Left lobe of liver (tissue), 2 donors: ENCODE results near the gene NOTCH1. TPM values are rescaled to one million over a fixed set of nuclear protein-coding genes. Genes with fewer than 3 reads are reported as not detected.

Source experiments
- ATAC-seq: fragments of 200-7000 bp; cut with Tn5 transposase; one replicate; pipeline ENCODE4 v1.9.1; 2020; ENCODE audit warnings: mild to moderate bottlenecking, moderate library complexity
- DNase-seq: peaks from one replicate; pipeline ENCODE4 v3.0.0-alpha.2; 2020; ENCODE audit warnings: low spot score
- total RNA-seq: library from RNA; stranded (reverse); gene quantifications from one replicate; pipeline ENCODE4 v1.2.1, GENCODE V29; 2021
- donor health status: DM: no; HTN: no; CAD: no; lungs with moderate emphysema.
- donor health status: DM: no; HTN: yes; CAD: no.

Gene NOTCH1
- total RNA-seq, 1 donor from 2014 or later, result 31.9 TPM

DNA sequence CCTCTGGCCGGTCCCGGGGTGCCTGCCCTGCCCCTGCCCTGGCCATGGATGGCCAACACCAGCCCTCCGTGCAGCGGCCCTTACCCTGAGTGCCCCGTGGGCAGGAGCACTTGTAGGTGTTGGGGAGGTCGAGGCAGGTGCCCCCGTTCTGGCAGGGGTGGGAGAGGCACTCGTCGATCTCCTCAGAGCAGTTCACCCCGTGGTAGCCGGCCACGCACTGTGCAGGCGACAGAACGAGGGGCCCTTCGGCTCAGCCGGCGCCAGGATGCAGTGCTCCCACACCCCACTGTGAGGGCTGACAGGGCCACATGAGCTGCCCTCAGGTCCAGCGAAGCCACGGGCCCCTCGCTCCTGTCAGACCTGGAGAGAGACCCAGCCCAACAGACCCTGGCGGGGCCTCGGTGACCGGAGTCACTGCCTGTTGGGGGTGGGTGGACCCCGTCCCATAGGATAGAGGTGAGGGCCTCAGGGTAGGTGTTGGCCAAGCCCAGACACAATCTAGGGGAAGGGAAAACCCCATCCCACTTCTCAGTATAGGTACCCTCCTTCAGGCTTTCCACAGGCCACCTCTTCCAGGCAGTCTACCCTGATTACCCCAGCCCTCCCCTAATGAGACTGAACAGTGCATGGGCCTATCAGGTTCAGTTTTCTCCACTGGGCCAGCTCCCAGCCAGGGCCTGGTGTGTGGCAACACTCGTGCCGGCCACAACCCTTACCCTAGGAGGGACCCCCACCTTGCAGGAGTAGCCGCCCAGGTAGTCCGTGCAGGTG lies 38.4 kb downstream of the NOTCH1 start:
- DNase-seq (no peak), ATAC-seq (no peak)

DNA sequence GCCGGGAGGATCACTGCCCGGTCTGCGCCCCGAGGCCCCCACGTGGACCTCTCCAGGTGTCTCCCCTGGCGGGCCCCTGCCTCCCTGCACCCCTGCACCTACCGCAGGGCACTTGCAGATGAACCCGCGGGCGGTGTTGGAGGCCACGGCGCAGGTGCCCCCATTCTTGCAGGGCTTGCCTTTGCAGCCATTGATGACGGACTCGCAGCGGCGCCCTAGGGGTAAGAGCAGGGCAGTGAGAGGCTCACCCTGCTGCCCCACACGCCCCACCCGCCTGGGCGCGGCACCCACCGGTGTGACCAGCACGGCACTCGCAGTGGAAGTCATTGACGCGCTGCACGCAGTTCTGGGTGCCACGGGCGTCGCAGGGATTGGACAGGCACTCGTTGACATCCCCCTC lies 39.4 kb downstream of the NOTCH1 start:
- DNase-seq, result no peak
- no peak for ATAC-seq

DNA sequence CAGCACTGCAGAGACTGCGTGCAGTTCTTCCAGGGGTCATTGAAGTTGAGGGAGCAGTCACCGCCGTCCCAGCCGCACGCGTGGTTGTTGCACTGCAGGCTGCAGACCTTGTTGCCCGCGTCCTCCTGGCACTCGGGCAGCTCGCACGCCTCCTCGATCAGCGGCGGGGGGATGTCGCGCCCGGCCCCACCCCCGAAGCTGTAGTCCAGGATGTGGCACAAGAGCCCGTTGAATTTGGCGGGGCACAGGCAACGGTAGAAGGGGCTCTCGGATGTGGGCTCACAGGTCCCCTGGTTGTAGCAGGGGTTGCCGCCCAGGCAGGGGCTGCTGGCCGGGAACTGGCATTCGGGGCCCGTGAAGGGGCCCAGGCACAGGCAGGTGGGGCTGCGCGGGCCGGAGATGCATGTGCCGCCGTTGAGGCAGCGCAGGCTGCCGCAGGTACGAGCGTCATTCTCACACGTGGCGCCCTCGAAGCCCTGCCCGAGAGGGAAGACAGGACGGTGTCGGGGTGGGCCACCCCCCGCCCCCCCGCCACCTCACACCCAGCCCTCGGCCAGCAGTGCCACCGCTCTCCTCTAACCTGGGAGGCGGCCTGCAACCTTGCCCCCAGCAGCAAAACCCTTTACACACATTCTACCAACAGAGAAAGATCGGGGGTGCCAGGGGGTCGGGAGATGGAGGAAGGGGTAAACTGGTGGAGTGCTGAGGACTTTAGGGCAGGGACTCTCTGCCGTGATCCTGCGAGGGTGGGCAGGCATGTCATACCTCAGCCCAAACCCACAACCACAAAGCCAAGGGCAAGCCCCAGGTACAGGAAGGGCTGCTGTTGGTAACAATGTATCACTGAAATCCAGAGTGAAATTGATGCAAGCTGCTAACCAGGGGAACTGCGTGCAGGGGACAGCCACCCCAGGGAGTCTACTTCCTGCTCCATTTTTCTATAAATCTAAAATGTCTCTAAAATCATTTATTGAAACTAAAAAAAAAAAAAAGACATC lies 40.1 kb downstream of the NOTCH1 start:
- ATAC-seq (no peak), DNase-seq (no peak)

DNA sequence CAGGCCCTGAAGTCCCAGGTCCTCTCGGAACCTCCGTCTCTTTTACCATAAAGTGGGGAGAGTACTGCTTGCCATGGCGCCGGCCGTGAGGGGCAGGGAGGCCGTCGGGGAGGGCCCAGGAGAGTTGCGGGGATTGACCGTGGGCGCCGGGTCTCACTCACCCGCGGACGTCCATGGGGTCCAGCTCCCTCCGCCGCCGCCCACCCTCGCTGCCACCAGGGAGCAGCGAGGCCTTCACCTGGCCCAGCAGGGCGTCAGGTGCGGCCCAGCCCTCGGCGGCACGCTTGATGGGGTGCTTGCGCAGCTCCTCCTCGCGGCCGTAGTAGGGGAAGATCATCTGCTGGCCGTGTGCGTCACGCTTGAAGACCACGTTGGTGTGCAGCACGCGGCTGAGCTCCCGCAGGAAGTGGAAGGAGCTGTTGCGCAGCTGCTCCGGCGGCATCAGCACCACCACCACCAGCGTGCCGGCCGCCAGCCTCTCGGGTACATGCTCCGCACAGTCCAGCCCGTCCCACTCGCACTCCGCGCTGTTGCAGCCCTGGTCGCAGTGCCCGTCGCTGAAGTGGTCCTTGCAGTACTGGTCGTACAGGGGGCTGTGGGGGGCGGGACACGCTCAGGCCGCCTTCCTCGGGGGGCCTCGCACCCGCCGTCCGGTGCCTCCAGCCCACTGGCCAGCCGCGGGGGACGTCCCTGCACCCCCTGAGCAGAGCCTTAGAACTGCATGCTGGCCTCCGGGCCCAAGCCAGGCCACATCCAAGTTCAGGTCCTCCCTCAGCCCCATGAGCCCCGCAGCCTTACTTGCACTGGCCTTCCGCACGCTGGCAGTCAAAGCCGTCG lies 41.1 kb downstream of the NOTCH1 start:
- DNase-seq (no peak), ATAC-seq (no peak)

DNA sequence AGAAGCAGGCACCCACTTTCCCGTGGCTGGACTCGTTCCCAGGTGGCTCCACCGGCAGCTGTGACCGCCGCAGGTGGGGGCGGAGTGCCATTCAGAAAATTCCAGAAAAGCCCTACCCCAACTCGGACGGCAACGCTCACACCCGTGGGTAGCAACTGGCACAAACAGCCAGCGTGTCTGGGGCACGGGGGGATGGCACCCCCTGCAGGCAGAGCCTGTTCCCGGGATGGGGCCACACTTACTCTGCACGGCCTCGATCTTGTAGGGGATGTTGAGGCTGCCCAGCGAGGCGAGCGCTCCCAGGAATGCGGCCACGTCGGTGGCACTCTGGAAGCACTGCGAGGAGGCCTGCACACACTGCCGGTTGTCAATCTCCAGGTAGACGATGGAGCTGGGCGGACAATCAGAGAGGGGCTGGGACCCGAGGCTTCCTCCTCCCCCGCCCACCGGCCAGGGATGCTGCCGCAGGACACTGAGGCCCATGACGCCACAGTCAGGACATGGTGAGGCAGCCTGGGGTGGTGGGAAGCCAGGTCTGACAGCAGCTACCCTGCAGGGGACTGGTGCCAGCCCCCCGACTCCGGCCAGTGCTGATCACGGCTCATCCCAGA lies 42.8 kb downstream of the NOTCH1 start:
- DNase-seq, result no peak
- no peak for ATAC-seq

DNA sequence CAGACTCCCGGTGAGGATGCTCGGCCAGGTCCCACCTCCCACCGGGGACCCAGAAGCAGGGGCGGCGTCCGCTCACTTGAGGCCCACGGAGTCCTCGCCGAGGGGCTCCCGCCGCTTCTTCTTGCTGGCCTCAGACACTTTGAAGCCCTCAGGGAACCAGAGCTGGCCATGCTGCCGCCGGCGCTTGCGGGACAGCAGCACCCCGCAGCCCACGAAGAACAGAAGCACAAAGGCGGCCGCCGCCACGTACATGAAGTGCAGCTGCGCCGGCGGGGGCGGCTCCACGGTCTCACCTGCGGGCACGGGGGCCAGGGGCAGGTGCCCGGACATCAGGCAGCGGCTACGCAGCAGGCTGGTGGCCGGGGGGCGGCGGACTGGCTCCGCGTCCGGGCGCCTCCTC lies 43.7 kb downstream of the NOTCH1 start:
- ATAC-seq (no peak), DNase-seq (no peak)

DNA sequence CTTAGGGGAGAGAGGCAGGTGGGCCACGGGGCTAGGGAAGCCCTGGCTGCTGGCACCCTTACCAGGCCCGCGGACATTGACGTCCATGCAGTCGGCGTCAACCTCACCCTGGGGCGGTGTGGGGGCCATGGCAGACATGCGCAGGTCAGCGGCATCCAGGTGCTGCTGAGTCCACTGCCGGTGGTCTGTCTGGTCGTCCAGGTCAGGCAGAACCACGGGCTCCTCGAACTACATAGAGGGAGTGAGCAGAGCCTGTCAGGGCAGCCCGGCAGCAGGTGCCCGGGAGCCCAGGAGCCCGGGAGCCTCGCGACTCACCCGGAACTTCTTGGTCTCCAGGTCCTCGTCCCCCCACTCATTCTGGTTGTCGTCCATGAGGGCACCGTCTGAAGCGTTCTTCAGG lies 44.2 kb downstream of the NOTCH1 start:
- ATAC-seq (no peak), DNase-seq (no peak)

DNA sequence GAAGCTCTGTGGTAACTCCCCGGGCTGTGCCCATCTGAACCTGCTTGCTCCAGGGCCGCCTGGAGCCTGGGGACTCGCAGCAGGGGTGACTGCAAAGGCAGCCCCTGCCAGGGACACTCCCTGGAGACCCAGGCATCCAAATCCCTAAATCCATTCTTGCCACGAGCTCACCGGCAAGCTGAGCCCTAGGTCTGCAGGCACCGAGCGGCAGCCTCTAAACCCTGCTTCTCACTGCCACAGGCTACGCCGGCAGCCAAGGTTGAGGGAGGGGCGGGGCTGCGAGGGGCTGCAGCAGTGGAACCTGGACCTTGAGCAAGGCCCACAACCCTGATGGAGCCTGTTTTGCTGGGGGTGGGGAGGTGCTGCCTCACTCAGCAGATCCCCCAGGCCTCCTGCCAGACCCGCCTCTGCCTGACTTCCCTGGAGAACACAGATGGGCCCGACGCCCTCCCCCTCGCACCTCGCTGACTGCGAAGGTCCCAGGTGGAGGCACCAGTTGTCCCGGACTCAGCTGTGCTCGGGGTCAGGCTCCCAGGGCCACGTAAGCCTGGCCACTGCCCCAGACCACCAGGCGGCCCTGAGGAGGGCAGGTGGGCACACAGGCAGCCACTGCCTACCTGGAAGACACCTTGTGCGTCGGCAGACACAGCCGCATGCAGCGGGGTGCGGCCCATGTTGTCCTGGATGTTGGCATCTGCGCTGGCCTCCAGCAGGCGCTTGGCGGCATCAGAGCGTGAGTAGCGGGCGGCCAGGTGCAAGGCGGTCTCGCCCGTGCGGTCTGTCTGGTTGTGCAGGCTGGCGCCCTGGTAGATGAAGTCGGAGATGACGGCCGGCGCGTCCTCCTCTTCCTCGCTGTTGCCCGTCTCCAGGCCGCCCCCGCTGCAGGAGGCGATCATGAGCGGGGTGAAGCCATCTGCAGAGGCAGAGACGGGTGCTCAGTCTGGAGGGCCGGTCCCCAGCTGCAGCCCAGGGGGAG lies 45.6 kb downstream of the NOTCH1 start:
- no peak for DNase-seq

DNA sequence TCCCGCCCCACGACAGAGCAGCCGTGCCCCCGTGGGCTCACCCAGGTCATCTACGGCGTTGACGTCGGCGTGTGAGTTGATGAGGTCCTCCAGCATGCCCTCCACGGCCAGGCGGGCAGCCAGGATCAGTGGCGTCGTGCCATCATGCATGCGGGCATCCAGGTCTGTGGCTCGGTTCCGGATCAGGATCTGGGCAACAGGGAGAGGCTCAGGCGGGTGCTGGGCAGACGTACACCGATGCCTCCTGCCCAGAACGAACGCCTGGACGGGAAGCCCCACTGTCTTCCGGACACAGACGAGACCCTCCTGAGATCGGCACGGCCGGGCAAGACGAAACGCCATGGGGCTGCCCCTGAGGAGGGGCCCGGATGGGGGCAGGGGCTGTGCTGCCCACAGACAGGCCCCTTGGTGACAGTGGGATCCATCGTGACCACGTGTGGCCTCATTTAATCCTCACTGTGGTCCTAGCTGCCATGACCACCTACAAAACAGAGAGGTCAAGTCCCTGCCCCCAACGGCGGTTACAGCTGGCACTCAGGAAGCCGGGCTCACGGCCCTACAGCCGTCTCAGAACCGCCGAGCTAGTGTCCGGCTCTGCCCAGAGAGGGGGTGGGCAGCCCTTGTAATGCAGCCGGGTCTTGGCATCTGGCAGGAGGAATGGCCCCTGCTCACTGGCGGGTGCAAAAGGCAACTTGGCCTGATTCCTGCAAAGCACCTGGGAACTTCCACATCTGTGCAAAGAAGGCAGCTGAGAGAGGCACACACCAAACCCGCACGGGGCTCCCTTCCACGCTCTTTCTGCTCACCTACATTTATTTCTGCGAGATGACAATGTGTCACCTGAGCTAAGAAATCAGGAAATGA lies 46.5 kb downstream of the NOTCH1 start:
- ATAC-seq (no peak), DNase-seq (no peak)

More for the DNA sequence above, 45.6 kb downstream of the NOTCH1 start:
- no peak for ATAC-seq

DNA sequence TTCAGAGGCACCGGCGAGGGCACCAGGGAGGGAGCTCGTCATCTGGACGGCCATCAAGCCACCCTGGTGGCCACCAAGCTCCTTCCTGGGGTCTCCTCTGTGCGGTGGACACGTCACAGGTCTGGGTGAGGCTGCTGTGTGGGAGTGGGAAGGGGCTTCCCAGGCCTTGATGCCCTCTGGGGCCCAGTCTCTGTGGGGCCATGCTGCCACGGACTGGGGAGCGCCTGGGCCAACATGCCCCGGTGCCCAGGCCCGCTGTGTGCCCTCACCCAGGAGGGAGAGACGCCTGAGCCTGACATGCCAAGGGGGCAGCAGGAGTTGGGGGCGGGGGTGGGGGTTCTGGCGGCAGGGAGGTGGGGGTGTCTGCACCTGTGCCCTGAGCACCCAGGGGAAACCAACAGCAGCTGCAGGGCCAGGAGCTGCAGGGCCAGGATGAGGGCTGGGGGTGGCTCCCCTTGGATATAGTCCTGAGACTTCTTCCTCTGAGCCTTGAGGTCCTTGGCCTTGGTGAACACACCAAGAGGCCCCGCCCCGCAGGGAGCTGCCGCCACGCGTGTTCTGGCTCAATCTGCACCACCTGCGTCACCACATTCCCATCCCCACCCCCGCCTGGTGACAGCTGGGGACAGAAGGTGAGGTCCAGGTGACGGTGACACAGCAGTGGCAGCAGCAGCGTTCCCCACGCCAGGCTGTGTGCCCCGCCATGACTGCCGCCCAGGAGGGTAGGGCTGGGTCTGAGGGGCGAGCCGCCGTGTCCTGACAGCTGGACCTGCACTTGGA lies 47.7 kb downstream of the NOTCH1 start:
- DNase-seq, result no peak
- ATAC-seq, result no peak

DNA sequence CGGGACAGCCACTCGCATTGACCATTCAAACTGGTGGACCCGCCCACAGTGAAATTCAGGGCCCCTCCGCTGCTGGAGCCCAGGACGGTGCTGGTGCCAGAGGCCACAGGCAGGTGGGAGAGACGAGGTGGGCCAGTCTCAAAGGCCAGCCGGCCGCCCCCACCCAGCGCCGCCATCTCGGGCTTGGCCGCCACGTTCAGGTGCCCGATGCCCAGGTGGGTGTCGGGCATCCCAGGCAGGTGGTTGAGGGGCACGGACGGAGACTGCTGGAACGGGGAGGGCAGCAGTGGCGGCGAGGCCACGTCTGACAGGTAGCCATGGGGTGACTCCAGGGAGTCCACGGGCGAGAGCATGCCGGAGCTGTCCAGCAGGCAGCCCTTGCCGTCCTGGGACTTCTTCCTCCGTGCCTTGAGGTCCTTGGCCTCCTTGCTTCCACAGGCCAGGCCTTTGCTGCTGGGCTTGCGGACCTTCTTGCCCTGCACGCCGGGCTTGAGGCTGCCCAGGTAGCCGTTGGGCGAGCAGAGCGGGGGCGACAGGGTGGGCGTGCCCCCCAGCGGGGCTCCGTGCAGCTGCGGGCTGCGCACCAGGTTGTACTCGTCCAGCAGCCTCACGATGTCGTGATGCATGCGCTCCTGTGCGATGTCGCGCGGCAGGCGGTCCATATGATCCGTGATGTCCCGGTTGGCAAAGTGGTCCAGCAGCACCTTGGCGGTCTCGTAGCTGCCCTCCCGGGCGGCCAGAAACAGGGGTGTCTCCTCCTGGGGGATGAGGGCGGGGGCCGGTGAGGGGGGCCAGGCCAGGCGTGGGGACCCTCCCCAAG lies 48.8 kb downstream of the NOTCH1 start:
- DNase-seq, result no peak

DNA sequence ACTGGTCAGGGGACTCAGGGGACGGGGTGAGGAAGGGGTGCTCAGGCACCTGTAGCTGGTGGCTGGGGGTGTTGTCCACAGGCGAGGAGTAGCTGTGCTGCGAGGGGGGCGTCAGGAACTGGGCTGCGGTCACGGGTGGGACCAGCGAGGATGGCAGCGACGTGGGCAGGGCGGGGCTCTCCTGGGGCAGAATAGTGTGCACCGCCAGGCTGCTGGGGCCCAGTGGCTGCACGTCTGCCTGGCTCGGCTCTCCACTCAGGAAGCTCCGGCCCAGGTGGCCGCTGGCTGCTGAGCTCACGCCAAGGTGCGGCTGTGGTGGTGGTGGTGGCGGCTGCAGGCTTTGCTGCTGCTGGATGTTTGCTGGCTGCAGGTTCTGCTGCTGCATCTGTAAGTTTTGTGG lies 49.7 kb downstream of the NOTCH1 start:
- DNase-seq, result no peak
- peak; percentile 7 for ATAC-seq

More for the DNA sequence above, 48.8 kb downstream of the NOTCH1 start:
- ATAC-seq, result no peak

DNA sequence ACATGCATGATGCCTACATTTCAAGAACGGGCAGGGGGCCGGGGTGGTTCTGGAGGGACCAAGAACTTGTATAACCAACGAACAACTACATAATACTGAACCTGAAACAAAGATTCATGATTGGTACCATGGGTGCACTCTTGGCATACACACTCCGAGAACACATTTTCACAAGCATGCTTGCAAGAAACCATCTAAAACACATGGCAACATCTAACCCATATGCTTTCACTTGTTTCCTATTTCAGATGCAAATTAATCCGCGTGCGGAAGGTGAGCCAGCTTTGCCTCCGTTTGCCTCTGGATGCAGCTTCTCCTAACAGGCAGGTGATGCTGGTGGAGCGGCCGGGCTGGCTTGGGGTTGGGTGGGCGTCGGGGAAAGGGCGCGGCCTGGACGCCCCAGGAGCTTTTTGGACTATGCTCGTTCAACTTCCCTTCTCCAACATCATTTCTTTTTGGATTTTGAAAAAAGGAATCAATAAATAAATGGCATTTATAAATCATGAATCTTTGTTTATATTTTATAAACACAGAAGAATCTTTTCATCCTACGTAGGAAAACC lies 50.5 kb downstream of the NOTCH1 start:
- no peak for DNase-seq
- no peak for ATAC-seq

DNA sequence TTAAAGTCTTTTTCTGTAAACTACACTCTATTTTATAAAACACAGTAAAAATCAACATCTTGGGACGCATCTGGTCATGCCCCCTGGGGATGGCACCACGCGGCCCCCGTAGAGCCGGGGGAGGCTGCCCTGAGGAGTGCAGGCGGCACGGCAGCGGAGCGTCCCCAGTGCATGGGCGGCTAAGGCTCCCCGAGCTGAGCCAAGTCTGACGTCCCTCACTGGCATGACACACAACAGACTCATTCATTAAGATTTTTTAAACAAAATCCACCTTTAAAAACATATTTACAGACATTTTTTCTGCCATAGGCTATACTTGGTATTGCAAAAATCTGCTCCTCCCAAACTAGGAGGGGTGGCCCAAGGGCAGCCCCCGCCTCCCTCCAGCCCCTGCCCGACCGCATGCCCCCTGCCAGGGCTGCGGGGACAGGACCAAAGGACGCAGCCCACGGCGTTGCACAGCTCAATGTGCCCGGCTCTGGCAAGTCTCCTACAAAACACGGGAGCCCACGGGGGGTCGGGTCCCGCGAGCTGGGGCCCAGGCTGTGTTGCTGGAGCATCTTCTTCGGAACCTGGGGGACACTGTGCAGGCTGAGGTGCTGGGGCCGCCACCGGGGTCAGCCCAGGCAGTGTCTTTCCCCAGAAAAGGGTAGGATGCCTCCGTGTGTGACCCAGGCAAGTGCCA lies 51.2 kb downstream of the NOTCH1 start:
- ATAC-seq (no peak), DNase-seq (no peak)

DNA sequence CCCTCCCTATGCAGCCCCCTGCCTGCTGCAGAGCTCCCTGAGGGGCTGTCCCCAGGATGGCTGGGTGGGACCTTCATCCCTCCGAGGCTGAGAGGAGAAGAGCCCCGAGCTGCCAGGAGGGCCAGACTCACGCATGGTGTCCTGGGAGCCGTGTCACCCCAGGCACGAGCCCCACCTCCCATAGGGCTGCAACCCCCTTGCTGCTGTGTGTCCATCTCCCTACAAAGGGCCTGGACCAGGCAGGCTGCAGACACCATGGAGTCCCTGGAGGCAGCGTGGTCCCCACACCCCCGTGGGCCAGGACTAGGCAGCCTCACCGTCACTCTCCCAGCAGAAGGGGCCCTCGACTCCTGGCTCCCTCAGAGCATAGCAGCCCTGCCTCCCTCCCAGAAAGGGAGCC lies 51.8 kb downstream of the NOTCH1 start:
- ATAC-seq, result peak; percentile 2
- DNase-seq, result no peak

DNA sequence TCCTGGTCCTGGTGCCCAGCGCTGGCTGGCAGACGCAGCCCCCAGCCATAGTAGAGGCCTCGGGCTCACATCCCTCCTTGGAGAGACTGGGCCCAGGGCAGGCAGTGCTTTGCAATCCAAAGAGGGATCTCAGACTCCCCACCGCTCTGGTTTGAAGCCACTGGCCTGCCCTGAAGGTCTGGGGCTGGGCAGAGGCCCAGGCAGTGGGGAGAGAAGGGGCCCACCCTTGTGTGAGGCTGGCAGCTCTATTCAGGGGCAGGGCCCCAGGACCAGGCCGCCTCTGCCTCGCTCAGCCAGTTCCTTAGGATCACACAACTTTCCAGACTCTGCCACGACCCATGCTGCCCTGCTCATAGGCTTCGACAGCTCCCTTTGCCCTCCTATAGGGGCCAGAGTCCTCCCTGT lies 52.3 kb downstream of the NOTCH1 start:
- DNase-seq, result no peak
- peak; percentile 8 for ATAC-seq
